GM21526 (cell line): ENCODE results near the gene CDH22.

Experiments used
- ATAC-seq: cut with Tn5 transposase; IDR thresholded peaks from one replicate; pipeline ENCODE4 v1.9.1; 2021; ENCODE audit warnings: moderate library complexity; ENCODE audit not compliant: unreplicated experiment, low FRiP score

CDH22 gene

GRCh38 chr20:46249671-46250070 lies 58.6 kb downstream of the CDH22 start:
- ATAC-seq: no peak

- no peak for ATAC-seq
Measured at GRCh38 chr20:46246559-46246958, 61.7 kb downstream of the CDH22 start.

DNA sequence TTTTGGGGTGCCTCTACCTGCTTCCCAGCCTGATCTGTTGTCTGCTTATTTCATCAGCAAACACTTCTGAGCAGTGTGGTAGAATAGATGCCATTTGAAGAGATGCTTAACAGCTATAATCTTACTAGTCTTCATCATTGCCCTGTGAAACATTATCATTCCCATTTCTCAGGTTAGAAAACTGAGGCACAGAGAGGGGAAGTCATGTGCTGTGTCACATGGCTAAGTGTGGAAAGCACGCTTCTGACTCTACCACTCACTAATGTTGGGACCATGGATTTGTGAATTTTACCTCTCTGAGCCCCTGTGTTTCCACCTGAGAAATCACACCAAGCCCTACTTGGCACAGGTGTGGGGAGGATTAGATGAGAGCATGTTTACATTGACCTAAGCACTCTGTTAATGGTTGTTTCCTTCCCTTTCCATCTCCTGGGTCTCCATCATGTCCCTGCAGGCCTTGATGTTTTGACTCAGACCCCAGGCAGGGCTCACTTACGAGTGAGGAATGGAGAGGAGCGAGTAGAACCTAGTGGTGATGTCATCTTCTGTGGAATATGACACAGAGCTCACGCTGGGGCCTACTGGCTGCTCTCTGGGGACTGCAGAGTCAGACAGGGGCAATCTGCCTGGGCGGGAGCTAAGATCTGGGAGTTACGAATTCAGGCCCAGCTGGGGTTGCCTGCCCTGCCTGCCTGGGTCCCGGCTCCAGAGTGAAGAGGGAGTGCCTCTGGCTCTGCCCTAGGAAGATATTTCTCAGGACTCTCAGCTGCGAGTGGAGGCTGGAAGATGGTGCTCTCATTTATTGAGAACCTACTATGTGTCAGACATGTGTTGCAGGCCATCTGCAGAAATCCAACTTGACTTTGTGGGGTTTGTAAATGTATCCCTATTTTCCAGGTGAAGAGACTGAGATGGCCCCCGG lies 64.3 kb downstream of the CDH22 start:
- ATAC-seq: no peak

- no peak for ATAC-seq
Measured at GRCh38 chr20:46242390-46242789, 65.9 kb downstream of the CDH22 start.

DNA sequence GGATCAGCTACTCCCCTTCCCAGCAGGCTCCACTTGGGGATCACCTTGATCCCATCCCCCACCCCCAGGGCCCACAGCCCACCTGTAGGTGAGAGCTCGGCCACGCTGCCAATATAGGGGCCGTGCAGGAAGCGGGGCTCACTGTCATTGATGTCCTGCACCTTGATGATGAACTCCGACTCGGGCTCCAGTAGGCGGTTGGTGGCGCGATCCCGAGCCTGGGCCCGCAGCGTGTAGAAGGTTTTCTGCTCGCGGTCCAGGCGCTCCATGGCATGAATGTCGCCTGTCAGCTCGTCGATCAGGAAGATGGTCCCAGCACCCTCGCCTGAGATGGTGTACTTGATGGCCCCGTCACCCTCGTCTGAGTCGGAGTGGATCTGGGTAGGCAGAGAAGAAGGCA lies 67.4 kb downstream of the CDH22 start:
- no peak for ATAC-seq

GRCh38 chr20:46240065-46240464 lies 68.2 kb downstream of the CDH22 start:
- ATAC-seq: no peak

DNA sequence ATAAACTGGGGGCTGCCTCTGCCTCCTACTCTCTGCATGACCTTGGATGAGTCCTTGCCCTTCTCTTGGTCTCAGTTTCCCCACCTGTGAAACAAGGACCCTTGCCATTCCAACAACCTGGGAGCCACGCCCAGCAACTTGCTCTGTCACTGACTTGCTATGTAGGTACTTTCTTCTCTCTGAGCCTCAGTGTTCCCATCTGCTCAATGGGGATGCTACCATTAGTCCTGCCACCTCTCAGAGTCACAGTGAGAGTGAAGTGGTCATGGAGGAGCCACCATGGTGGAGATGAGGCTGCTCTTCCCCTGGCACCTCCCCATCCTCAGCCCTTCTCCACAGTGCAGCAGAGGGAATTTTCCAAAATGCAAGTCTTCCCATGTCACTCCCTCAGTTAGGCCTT lies 70.6 kb downstream of the CDH22 start:
- no peak for ATAC-seq

DNA sequence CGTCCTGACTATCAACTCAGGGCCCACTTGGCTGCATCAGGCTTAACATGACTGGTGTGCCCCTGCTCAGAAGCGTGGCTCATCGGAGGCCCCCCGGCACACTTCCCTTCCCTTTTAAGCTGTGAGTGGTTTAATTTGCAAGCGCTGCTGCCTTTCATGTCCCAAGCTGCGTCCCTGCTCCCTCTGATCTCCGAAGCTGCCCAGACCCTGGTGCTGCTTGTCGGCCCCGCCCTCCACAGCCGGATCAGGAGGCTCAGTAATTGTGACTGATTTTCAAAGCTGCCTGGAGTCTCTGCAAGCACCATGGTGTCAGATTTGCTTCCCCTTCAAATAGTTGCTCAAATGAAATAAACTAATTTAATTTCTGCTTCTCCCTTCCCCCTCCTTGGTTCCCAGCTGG lies 71.1 kb downstream of the CDH22 start:
- ATAC-seq: no peak

DNA sequence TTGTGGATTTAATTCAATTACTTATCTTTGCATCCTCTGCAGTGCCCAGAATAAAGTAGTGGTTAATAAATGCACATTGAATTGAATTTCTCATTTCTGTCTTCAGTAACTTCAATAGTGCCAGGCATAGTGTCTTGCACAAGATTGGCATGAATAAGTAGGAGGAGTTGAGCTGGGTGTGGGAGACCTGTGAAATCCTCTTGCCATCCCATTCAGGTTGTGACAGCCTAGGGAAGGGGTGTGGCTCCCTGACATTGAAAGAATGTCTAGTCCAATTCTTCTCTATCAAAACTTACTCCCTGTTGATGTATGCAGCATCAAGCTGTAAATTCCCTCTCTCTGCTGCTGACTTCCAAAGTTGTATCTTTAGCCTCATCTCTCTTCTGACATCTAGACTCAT lies 73.2 kb downstream of the CDH22 start:
- ATAC-seq: no peak

DNA sequence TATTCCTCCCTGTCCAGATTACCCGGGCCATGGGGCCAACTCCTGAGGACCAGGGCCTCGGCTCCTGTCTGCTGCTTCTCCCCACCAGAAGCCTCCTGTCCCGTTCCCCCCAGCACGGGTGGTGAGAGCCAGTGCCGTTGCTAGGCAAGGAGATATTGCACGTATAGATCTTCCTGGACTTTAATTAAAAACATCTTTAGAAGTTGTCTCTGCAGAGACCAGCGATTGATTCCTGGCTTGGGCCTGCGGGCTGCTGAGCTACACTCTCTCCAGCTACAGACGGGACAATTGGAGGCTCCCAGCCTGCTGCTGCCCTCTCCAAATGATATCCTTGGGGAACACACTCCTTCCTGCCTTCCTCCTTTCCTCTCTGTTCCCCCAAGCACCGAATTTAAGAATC lies 74.6 kb downstream of the CDH22 start:
- ATAC-seq: no peak

DNA sequence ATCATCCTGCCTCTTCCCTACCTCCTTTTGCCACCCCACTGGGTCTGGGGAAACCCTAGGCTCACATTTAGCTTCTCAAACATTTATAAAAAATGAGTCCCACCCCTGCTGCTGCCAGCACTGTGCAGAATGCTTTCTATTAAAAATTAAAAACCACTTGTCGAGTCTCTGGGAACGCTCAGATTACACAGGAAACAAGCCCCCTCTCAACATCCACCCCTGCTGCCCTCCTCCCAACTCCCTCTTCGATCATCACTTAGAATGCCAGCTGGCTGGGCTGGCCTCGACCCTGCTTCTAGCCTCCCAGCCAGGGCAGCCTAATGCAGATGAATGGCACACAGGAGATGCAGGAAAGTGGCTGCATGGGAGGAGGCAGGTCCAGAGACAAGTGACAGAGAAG lies 75.8 kb downstream of the CDH22 start:
- no peak for ATAC-seq

DNA sequence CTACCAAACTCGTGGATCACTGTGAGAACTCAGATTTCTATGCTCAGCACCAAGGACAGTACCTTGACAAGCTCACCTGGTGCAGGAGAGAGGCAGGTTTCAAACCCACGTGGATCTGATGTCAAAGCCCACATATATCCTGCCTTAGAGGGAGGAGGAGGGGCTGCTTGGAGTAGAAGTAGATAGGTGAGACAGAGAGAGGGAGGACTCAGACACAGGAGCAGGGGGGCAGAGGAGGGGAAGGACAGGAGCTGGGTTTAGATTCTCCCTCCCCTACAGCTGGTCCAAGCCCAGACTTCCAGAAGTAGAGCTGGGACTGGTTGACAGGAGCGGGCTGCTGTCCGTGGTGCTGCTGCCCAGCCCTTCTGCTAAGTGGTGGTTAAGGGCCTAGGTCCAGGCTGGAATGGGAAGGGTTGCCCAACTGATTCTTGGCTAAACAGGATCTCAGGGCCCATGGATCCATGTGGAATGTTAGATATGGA lies 77.5 kb downstream of the CDH22 start:
- no peak for ATAC-seq

DNA sequence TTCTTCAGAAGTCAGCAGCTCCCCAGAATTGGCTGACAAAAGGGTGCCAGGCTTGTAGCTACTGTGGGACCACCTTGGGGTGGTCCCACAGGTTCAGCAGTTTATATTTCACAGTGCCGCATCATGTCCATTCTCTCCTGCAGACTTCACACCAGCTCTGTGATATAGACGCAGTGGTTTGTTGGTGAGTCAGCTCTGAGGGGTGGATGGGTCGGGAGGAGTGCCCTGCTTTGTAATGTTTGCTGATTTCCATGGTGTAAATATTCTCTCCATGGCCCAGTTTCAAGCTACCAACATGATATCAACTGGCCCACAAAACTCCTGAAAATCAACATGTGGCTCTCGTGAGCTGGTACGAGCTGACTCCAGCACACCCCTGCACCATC lies 78.2 kb downstream of the CDH22 start:
- ATAC-seq: no peak

GRCh38 chr20:46229478-46230105 lies 78.7 kb downstream of the CDH22 start:
- no peak for ATAC-seq

DNA sequence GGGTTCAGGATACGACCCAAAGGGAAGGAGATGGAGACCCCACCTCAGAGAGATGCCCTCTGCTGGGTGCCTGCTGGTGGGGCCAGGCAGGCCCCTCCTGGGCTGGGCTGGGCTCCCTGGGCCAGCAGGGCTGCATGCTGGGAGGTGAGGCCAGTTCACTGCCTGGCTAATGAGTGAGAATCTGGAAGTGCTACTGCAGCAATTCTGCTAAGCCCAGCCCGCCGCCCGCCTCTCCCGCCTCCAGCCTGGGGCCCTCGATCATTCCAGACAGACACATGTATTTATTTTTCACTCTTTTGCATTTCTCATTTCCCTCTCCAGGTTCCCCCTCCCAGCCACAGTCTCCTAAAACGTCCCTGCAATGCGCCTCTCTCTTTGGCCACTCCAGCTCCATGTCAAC lies 79.6 kb downstream of the CDH22 start:
- no peak for ATAC-seq

- no peak for ATAC-seq
Measured at GRCh38 chr20:46227272-46227767, 81.0 kb downstream of the CDH22 start.

DNA sequence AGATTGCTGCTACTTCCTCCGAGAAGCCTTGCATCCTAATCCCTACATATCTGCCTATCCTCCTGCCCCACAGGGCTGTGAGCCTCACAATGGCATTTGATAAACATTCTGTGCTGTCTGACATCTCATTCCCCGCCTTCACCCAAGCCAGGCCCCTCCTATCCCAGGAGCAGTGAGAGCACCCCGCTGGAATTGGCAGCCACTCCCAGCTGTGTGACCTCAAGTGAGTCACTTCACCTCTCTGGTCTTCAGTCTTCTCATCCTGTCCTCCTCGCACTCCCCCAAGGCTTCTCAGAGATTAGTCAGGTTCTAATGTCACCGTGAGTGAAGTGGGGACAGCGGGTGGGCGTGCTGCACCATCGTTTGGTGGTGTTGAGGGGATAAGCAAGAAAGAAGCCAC lies 81.7 kb downstream of the CDH22 start:
- no peak for ATAC-seq

DNA sequence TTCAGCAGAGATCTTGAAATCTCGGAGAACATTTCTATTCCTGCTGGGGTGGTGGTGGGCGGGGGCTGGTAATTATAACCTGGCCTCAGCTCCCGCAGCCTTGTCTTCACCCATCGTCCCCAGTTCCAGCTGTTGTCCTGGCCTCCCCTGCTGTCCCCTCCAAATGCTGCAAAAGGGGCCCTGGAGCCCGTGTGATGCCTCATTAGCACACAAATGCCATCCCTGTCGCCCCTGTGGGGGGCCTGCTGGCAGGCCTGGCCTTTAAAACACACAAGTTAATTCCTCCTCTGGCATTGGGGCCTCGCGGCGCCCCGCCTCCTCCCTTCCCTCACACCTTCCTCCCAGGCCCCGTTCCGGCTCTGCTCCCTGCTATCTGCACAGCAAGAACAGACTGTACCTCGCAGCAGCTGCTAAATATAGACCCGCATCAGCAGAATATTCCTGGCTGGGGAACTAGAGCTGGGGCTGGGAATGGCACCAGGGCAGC lies 85.7 kb downstream of the CDH22 start:
- ATAC-seq: no peak

DNA sequence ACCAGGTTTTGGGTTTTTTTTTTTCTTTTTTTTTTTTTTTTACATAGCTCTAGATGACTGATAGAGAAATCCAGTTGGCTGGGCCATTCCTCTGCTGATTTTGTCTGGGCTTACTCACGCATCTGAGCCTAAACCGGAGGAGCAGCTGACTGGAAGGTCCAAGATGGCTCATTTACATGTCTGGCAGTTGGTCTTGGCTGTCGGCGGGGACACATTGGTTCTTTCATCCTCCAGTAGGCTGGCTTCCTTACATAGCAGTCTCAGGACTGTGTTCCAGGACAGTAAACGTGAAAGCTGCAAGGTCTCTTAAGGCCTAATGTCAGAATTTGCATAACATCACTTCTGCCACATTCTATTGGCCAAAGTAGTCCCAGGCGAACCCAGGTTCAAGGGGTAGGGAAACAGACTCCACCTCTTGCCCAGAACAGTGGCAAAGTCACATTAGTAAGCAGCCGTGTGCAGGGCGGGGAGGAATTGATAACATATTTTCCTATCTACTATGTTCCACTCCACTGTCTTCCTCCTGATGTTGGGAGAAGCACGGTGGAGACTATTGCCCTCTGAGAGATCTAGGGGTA lies 87.0 kb downstream of the CDH22 start:
- ATAC-seq: no peak

DNA sequence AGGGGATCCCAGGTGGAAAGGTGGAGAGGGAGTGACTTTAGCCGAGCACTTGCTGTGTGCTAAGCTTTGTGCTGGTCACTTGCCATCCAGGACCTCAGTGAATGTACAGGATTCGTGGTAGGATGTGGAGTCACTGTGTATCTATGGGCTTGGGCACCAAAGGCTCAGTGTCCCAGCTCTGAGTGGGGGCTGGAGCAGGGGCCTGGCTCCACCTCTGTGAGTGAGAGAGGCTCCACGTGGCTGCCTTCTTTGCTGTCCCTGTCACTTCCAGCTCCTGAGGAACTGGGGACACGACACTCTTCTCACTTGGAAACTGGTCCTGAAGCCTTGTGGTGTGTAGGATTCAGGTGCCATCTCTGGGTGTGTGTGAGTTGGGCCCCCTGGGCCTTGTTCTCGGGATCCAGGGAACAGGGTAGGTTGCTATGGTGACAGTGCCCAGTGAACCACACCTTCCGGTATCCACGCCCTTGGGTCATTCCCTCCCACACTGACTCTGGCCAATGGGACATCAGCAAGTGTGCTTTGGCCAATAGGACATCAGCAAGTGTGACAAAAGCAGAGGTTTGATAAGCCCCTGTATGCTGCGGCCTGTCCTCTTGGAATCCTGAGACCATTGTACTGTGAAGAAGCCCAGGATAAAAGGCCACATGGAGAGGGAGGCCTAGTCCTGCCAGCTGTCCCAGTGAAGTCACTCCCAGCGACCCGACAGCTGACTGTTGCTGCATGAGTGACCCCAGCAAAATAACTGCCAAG lies 87.7 kb downstream of the CDH22 start:
- ATAC-seq: no peak

DNA sequence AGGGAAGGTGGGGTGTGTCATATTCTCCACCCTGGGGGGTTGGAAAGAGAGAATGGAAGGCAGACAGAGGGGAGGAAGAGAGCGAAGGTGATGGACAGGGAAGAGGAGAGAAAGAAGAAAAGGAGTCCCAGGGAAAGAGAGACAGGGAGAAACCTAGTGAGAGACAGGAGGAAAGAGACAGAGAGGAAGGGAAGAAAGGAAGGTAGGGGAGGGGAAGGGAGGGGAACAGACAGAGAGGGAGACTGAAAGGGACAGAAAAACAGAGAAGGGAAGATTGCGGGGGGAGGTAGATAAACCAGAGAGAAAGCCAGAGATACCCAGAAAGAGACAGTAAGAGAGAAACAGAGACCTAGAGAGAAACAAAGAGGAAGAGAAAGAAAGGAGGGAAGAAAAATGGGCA lies 88.4 kb downstream of the CDH22 start:
- ATAC-seq: no peak
